Measurements from ENCODE around the gene NR6A1.

- TF ChIP-seq POLR2A (IDR thresholded peaks at IDR 0.05; ENCODE audit: low read length): no peak
- no peak for TF ChIP-seq GATA1 (IDR thresholded peaks at IDR 0.05; ENCODE audit: low read depth, low read length)
Observed at GRCh38 chr9:124674651-124675050, 96.5 kb downstream of the NR6A1 start.
